PC-9 (cell line): ENCODE data around the gene DEFB132. TPM values are rescaled to one million over a fixed set of nuclear protein-coding genes. Genes with fewer than 3 reads are reported as not detected.

Experiments used
- BruUV-seq: library from RNA; stranded (reverse); fragments of 400-500 nt; replicated peaks from 2 replicates; lab custom pipeline; 2021; lab: Mats Ljungman, UMichigan
- CTCF ChIA-PET: fragments of 300-600 bp; sonication (Branson Sonifier 250); formaldehyde crosslinking; loops from one replicate; lab custom pipeline; 2022; ENCODE audit warnings: antibody characterized with exemption; lab: Charles Lee
- POLR2A ChIA-PET: fragments of 300-600 bp; sonication (Branson Sonifier 250); formaldehyde crosslinking; loops from one replicate; lab custom pipeline; 2022; ENCODE audit warnings: antibody characterized with exemption; ENCODE audit not compliant: unreplicated experiment; lab: Charles Lee
- DNase-seq, 2 experiments: peaks; one replicate each; pipeline versions ENCODE4 v3.0.0 to v3.0.0-alpha.2; 2015 to 2022; ENCODE audit warnings: mixed read lengths in 1 of 2
- H2AFZ ChIP-seq: fragments of 200-600 bp; sonication (generic); 2 replicates; pipeline ENCODE4 v1.8.1; 2017; ENCODE audit warnings: antibody characterized with exemption
- H3F3A ChIP-seq: fragments of 200-600 bp; sonication (generic); 2 replicates; pipeline ENCODE4 v1.8.1; 2017; ENCODE audit warnings: antibody characterized with exemption, mild to moderate bottlenecking, low read depth; ENCODE audit not compliant: insufficient read depth
- H3K27ac ChIP-seq: fragments of 200-600 bp; sonication (generic); 2 replicates; pipeline ENCODE4 v1.6.1; 2016; ENCODE audit warnings: mixed run types
- H3K27me3 ChIP-seq: fragments of 200-600 bp; sonication (generic); 2 replicates; pipeline ENCODE4 v1.6.1; 2016; ENCODE audit warnings: low read depth, mixed run types; ENCODE audit not compliant: insufficient read depth
- H3K36me3 ChIP-seq: fragments of 200-600 bp; sonication (generic); 2 replicates; pipeline ENCODE4 v1.6.1; 2016; ENCODE audit warnings: low read depth, mixed run types
- H3K4me1 ChIP-seq: fragments of 200-600 bp; sonication (generic); replicated peaks from 2 replicates; pipeline ENCODE4 v1.6.1; 2016; ENCODE audit warnings: mixed run types; ENCODE audit not compliant: insufficient read depth
- H3K4me2 ChIP-seq: fragments of 200-600 bp; sonication (generic); 2 replicates; pipeline ENCODE4 v1.6.1; 2017; ENCODE audit warnings: mixed run types
- H3K4me3 ChIP-seq: fragments of 200-600 bp; sonication (generic); 2 replicates; pipeline ENCODE4 v1.6.1; 2016; ENCODE audit warnings: mixed run types
- H3K79me2 ChIP-seq: fragments of 200-600 bp; sonication (generic); 2 replicates; pipeline ENCODE4 v1.6.1; 2017; ENCODE audit warnings: low read depth, mixed run types
- H3K9me2 ChIP-seq: fragments of 200-600 bp; sonication (generic); 2 replicates; pipeline ENCODE4 v1.8.1; 2017; ENCODE audit warnings: mild to moderate bottlenecking; ENCODE audit not compliant: insufficient read depth
- H3K9me3 ChIP-seq: fragments of 200-600 bp; sonication (generic); 2 replicates; pipeline ENCODE4 v1.8.1; 2016; ENCODE audit warnings: low read depth; ENCODE audit not compliant: insufficient read depth
- H4K20me1 ChIP-seq: fragments of 200-600 bp; sonication (generic); 2 replicates; pipeline ENCODE4 v1.8.1; 2017; ENCODE audit not compliant: insufficient read depth
- EZH2 ChIP-seq: fragments of 200-600 bp; sonication (generic); IDR thresholded peaks from 2 replicates; pipeline ENCODE4 v1.8.0; 2017; ENCODE audit warnings: antibody characterized with exemption, low read depth
- intact Hi-C: fragments of 100-400 bp; cut with micrococcal nuclease; formaldehyde crosslinking; loops from one replicate; pipeline ENCODE4 v1.10.0; 2022; ENCODE audit not compliant: unreplicated experiment
- total RNA-seq: library from RNA; stranded (reverse); gene quantifications from 2 replicates; pipeline ENCODE4 v1.2.3, GENCODE V29; 2021
- TF ChIP-seq, protein P1 (sequence below): fragments of 200-600 bp; sonication (generic); conservative IDR thresholded peaks from 2 replicates; pipeline ENCODE4 v1.6.1; 2017; ENCODE audit warnings: mixed run types, antibody characterized with exemption, mild to moderate bottlenecking, moderate library complexity

The DEFB132 gene
- total RNA-seq, 1 experiment from 2014 or later, result not detected

DNA sequence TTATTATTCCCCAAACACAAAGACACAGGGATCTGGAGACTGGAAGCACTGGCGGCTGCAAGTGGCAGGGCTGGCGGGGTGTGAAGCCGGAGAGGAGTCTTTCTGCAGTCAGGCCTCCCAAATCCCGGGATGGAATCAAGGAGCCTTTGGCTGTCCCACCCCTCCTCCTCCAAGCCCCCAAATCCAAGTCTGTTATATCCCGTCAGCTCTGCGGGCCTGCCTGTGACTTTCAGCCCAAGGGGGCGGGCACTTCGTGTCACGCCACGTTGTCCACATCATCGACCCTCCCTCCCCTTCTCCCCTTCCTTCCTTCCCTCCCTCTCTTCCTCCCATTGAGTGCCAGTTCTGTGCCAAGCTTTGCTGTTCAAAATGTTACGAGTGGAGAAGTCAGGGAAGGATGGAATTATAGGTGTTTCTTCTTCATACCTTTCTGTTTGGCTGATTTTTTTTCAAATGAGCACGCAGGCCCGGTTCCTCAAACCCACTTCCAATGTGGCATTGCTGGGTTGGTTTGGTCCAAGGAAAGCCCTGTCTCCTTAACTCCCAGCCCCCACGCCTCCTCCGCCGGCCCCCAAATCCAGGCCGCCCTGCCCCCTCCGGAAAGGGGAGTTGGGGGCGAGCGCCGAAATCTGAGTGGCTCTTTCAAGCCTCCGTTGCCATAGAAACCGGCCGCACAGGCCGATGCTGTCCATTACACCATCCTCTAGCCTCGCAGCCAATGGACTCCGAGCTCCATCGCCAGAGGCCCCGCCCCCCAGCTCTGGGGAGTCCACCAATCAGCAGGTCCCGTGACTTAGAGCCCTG, 52.5 kb downstream of the DEFB132 start:
- Histone ChIP-seq H2AFZ (no peak overlapping the region), H3K4me2 (no peak overlapping the region), H4K20me1 (no peaks in the 10 kb centered on the region), H3K27ac (no peak overlapping the region), H3K79me2 (no peaks in the 10 kb centered on the region), H3F3A (peaks cover 6% of the 10 kb centered on the region; the same call in 1 of the 2 replicates), H3K4me3 (no peak overlapping the region), H3K4me1 (peaks cover 14% of the 10 kb centered on the region), H3K9me2 (no peaks in the 10 kb centered on the region), H3K27me3 (no peaks in the 10 kb centered on the region), H3K36me3 (no peaks in the 10 kb centered on the region), H3K9me3 (no peaks in the 10 kb centered on the region)
- ChIA-PET POLR2A (no interaction called here), CTCF (no interaction called here)
- no peak for DNase-seq
- no TSS peak for BruUV-seq
- intact Hi-C loops, result no loop called here
- TF ChIP-seq, protein P1, sequence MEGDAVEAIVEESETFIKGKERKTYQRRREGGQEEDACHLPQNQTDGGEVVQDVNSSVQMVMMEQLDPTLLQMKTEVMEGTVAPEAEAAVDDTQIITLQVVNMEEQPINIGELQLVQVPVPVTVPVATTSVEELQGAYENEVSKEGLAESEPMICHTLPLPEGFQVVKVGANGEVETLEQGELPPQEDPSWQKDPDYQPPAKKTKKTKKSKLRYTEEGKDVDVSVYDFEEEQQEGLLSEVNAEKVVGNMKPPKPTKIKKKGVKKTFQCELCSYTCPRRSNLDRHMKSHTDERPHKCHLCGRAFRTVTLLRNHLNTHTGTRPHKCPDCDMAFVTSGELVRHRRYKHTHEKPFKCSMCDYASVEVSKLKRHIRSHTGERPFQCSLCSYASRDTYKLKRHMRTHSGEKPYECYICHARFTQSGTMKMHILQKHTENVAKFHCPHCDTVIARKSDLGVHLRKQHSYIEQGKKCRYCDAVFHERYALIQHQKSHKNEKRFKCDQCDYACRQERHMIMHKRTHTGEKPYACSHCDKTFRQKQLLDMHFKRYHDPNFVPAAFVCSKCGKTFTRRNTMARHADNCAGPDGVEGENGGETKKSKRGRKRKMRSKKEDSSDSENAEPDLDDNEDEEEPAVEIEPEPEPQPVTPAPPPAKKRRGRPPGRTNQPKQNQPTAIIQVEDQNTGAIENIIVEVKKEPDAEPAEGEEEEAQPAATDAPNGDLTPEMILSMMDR, result no peak
- no peak for TF ChIP-seq EZH2

DNA sequence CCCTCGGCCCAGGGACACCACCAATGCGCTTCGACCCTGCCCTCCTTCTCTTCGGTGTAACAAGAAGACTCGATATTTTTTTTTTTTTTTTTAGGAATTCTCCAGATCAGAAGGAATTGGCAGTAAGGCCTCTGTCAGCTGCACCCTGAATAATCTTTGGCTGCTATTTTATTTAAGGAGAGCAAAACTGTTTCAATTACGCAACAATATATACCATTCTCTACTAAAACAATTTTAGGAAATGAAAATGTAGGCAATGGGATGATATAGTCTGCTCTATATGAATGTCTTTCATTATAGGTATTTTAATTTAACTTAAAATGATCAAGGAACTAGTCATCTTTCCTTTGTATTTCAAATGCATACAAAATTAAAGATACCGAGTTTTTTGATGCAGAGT, 53.1 kb downstream of the DEFB132 start:
- no peaks in the 10 kb centered on the region for H3K79me2 ChIP-seq
- no peaks in the 10 kb centered on the region for H3K9me2 ChIP-seq
- POLR2A ChIA-PET, result no interaction called here
- no peak for TF ChIP-seq EZH2
- TF ChIP-seq, protein P1, result no peak
- H3F3A ChIP-seq, result peaks cover 6% of the 10 kb centered on the region; the same call in 1 of the 2 replicates
- H3K9me3 ChIP-seq, result no peaks in the 10 kb centered on the region
- H3K4me2 ChIP-seq, result no peak overlapping the region
- no peak overlapping the region for H2AFZ ChIP-seq
- intact Hi-C loops, result no loop called here
- H3K4me1 ChIP-seq, result peaks cover 14% of the 10 kb centered on the region
- BruUV-seq, result no TSS peak
- no peak overlapping the region for H3K27ac ChIP-seq
- CTCF ChIA-PET, result no interaction called here
- H4K20me1 ChIP-seq, result no peaks in the 10 kb centered on the region
- no peaks in the 10 kb centered on the region for H3K27me3 ChIP-seq
- DNase-seq, result no peak
- H3K36me3 ChIP-seq, result no peaks in the 10 kb centered on the region
- H3K4me3 ChIP-seq, result no peak overlapping the region

Other genes with a start within 250 kb of the DEFB132 start
- not detected in 2 replicates for gene DEFB125, start 170.1 kb upstream of the DEFB132 start, total RNA-seq
- gene DEFB126, start 115.1 kb upstream of the DEFB132 start, total RNA-seq, result not detected in 2 replicates
- gene DEFB127, start 100.3 kb upstream of the DEFB132 start, total RNA-seq, result not detected in 2 replicates
- not detected in 2 replicates for gene DEFB128, start 68.0 kb upstream of the DEFB132 start, total RNA-seq
- gene DEFB129, start 30.5 kb upstream of the DEFB132 start, total RNA-seq, result not detected in 2 replicates
- gene C20orf96, start 33.0 kb downstream of the DEFB132 start, total RNA-seq, result 20.7 and 25.7 TPM in 2 replicates
- gene ZCCHC3, start 39.8 kb downstream of the DEFB132 start, total RNA-seq, result 16.0 and 17.7 TPM in 2 replicates
- 49.5 and 57.1 TPM in 2 replicates for gene SOX12, start 67.8 kb downstream of the DEFB132 start, total RNA-seq
- 15.0 and 16.5 TPM in 2 replicates for gene NRSN2, start 89.4 kb downstream of the DEFB132 start, total RNA-seq
- 81.0 and 82.0 TPM in 2 replicates for gene TRIB3, start 123.0 kb downstream of the DEFB132 start, total RNA-seq
- 176 and 212 TPM in 2 replicates for gene RBCK1, start 150.6 kb downstream of the DEFB132 start, total RNA-seq
- 27.8 and 32.8 TPM in 2 replicates for gene TBC1D20, start 204.8 kb downstream of the DEFB132 start, total RNA-seq